ENCODE measurements around the gene DLG2. TPM values are rescaled to one million over a fixed set of nuclear protein-coding genes. Genes with fewer than 3 reads are reported as not detected.
A peak's percentile ranks its signal among the peaks of the same experiment; 100 is the strongest.

The DLG2 gene
- polyA plus RNA-seq, 5 donors, result 5.1 to 13.2 (median 8.4) TPM

DNA sequence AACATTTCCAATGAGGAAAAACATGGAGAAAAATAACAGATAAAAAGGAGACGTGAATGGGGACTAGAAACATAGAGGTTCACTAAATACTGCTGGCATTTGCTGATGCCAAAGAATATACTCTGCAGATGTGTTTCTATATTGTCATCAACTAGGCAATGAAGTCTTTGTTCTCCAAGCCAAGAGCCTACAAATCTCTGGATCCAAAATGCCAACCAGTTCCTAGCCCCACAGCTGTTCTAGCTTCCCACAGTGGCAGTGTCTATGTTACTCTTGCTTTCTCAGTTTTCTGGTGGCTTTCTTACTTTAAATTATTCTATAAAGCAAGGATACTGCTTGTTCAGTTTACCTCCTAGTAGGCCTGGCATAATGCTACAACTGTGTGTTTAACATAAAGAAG is 1363.1 kb downstream of the DLG2 start:
- no peak for DNase-seq

DNA sequence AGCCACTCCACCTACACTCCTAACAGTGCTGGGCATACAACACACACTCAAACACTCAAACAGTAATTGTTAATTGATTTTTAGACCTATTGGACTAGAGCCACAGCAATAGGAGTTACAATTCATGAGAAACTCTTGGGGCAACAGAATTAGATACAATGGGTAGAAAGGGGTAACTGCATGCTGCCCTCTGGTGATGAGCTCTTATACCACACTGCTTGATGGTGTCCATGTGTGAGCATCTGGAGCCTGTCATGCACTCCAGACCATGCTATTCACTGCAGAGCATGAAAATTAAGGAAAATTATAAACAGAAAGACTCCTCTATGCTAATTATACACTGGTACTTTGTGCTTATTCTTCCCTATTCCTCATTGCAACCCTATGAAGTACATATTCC is 1365.4 kb downstream of the DLG2 start:
- DNase-seq, result no peak

DNA sequence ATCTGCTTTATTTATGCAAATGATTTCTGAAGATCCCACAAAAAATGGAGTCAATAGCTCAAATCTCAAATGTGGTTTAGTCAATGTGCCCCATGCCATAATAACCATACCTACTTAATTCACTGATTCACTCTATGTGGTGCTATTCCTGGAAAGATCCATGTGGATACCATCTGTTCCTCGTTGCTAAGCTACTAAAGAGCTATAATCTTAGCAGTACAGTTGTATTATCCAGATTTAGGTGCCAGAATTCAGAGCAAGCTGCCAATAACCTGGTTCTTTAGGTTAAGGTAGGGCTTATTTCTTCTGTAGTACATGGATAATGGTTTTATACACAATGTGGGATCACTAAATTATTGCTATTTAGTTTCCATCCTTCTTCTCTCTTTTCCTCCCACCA is 1366.3 kb downstream of the DLG2 start:
- no peak for DNase-seq

DNA sequence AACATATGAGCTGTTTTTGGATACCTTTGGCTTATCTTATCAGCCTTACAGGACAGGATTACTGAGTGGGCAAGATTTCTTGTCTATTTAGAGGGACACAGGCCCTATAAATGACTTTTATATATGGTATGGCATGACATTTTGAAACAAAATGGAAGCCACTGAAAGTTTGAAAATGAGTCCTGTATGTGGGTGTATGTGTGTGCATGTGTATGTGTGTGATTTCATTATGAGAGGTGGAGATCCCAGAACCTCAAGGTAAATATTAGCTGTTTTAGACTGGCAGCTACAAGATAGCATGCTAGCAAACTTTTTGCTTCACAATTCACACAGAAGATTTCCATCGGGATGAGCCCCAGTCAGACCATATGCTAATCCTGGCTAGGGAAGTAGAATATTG is 1370.5 kb downstream of the DLG2 start:
- DNase-seq, result no peak

DNA sequence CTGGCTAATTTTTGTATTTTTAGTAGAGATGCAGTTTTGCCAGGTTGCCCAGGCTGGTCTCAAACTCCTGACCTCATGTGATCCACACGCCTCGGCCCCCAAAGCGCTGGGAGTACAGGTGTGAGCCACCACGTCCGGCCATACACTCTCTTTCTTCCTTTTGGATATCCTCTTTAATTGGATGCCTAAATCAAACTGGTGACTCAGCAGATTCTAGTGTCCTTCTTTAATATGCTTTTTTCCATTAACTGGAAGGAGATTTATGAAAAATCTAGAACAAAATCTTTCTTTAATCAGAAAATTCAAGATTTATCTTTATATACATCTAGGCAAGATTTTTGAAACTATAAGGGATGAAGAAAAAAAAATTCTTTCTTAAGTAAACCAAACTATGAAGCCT is 1371.7 kb downstream of the DLG2 start:
- no peak for DNase-seq

DNA sequence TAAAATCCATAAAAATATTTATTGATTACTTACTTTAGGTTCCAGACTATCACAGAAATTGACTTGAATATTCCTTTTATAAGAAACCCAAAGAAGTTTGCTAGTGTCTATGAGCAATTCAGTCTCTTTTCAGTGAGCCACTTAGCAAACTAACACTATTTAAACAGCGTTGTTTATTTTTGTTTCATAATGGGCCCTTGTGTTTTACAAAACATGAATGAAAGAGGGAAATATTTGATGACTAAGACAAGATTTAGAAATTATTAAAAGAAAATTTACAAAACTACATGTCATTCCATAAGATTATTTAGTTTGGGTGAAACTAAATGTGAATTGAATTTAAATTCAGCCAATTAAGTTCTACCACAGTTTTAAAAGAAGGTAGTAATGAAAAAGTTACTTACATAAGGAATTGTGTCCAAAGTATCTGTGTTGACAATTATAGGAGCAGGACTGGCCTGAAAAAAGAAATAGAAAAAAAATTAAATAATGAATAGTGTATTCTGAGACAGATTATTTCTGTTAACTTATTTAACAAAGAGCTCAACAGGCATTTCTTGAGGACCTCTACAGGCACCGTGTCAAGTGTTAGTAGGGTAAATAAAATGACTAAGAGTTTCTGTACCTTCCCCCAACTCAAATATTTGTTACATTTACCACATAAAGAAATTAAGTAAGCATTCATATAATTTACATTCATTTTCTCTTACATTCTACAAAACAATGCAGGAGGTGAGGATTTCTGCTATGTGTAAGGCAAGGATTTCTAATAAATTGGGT is 1376.1 kb downstream of the DLG2 start:
- peak in 1 of 2 donors; percentile 18 for DNase-seq

DNA sequence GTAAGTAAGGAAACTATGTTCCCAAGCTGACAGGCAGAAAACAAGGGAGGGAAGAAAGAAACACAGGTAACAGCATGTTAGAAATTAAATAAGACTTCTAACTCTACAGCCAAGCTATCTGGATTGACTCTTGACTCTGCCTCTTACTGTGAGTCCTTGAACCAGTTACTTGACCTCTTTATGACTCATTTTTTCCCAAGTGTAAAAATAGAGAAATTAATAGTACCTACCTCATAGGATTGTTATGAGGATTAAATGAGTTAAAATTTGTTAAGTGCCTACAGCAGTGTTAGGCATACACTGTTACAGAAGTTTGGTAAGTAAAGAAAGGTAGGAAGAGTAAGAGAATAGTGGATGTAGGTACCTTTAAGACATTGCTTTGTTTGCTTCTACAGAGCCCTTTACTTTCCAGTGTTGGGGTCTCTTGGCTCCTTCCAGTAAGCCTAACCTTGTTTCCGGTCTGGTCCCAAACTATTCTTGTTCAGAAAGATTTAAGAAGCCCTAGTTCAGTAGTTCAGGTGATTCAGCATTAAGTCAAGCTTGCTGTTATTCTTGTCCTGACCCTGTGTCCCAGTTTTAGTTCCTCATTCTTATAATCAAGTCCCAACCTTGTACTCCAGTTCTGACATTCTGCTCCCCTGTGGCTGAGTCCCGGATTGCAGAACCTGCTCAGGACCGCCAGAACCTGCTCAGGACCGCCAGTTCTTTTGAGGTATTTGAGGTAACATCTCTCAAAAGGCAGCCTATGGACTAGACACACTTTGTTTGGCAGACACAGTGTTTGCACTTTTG is 1377.6 kb downstream of the DLG2 start:
- no peak for DNase-seq

DNA sequence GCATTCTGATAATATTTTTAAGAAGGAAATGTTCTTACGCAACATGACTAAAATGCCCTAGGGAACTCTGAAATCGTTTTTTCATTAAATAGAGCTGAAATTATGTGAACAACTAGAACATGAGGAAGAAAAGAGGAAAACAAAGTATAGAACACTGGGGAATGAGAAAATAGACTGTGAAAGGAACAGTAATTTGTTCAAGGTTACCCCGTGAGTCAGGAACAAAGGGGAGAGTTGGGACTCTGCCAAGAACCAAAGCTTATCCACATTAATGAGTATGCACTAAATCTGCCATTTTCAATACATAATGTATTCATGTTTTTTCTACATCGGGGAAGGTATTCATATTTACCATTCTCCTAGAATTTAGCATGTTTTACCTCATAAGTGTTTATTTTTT is 1379.2 kb downstream of the DLG2 start:
- DNase-seq, result no peak

DNA sequence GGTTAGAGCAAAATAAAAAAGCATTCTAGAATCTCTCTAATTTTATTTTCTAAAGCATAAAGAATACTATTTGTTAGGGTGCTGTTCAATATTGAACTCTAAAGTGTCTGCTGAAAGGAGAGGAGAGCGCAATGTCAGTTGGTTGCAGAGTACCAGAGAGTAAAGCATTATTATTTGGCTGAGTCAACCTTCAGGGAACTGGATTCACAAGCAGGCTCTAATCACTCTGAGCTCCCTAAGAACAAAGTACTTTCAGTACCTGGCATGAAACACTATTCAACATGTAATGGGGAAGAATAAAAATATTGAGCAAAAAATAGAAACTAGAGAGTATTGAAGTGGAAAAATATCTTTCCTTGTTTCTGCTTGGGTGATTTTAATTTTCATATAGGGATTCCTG is 1380.0 kb downstream of the DLG2 start:
- DNase-seq, result no peak

DNA sequence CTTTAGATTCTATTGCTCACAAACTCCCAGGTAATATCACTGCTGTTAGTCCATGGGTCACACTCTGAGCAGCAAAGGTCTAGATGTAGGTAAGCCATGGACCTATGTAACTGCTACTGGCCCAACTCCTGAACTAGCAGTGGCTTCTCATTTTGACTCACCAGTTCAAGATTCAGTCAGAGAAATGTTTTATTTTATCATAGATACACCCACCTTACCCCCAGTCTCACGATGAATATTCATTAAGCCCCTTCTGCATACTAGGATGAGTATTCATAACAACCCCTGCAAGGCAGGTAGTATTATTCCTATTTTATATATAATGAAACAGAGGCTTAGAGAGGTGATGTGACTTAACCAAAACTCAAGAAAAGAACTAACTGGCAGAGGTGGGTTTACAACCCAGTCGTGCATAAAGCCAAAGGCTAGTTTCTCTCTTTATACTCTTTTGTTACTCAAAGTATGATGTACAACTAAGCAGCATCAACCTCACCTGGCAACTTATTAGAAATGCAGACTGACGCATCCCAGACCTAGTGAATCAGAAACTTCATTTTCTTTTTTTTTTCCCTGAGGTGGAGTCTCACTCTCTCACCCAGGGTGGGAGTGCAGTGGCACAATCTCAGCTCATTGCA is 1383.4 kb downstream of the DLG2 start:
- no peak for DNase-seq

DNA sequence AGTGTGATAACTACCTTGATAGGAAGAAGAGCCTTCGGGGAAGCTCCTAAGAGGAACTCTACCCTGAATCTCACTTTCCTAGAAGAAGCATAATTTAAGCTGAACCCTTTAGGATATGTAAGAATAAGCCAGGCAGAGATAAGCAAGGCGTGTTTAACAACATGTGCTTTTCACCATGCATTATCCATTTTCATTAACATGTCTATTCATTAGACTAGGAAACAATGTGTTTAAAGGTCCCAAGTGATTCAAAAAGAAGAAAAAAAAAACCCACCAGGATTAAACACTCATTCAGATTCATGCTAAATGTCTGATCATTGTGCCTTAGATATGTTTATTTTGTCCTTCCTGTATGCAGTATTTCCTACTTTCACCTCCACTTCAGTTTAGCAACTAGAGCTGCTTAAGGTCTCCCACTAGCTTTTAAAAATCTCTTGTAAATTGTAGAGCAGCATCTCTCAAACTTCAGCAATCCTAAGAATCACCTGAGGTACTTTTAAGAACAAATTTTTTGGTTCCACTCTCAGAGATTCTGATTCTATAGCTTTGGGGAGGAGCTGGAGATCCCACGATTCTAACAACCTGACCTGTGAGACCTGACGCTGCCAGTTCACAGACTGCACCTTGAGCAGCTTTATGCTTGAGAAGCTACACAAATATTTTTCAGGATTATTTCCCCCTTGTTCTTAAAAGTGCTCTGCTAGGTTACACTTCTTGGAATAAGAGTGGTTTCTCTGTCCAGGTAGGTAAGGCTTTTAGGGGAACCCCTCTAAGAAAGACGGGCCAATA is 1385.6 kb downstream of the DLG2 start:
- DNase-seq, result no peak

DNA sequence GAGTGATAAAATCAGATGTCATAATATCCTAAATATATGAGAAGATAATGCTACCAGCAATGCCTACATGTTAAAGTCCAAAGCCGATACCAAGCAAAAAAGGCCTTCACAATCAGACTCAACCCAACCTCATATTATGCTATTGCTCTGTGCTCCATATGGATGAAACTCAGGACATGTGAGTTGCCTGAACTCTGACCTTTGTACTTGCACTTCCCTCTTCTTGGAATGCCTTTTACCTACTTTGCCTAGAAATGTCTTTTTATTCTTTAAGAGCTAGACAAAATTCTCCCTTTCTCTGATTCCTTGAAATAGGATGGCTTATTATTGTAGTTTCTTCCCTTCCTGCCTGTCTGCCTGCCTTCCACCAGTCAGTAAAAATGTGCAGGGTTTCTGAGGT is 1386.3 kb downstream of the DLG2 start:
- no peak for DNase-seq

DNA sequence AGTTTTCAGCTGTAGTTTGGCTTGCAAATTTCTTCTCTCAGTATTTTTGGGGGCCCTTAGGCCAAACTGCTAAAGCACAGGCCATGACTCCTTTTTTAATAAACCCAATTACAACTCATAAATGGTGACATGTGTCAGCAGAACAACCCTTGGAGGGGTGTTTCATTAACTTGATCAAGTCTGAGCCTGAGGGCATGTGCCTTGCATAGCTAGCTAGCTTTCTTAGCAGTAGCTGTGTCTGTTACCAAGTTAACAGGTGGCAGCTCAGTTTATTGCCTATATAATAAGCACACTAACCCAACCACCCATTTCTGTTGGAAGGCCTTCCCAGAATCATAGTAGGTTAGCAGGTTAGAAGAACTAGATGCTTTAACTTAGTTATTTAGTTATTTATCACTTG is 1390.7 kb downstream of the DLG2 start:
- no peak for DNase-seq

DNA sequence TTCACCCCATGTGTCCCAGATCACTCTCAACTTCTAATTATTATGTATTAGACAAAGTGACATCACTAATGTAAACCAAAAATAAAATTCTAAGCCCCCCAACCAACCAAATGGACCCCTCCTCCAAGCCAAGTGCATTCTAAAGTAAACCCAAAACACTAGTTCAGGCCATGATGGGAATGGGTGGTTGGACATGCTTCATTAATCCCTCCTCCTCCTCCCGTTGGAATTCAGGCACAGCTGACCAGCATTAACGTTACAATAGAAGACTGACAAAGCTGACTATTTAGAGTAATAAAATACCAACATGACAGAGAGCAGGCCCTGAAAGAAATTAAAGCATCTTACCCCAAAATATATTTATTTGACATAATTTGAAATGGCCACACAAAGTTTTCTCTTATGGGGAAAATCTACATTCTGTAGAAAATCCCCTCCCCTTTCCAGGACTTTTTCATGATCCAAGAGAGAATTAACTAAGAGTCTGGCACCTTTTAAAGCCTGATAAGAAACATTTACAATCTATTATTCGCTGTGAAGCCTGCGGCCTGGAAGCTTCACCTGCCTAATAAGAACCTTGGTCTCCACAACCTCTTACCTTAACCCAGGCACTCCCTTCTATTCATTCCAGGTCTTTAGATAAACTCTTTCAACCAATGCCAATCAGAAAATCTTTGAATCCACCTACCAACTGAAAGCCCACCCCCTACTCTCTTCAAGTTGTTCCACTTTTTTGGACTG is 1392.5 kb downstream of the DLG2 start:
- DNase-seq, result no peak

DNA sequence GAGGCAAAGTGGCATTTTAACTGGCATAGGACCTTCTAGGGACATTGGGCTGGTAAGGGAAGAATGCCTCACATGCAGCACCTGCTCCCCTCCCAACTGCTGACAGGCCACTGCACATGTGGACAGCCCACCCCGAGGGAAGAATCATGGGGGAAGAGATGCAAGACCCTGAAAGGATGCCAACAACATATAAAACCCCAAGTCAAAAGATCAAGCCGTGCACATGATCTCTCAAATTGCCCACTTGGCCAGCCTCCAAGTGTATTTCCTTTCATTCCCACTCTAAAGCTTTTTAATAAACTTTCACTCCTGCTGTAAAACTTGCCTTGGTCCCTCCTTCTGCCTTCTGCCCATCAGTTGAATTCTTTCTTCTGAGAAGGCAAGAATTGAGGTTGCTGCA is 1393.1 kb downstream of the DLG2 start:
- no peak for DNase-seq

DNA sequence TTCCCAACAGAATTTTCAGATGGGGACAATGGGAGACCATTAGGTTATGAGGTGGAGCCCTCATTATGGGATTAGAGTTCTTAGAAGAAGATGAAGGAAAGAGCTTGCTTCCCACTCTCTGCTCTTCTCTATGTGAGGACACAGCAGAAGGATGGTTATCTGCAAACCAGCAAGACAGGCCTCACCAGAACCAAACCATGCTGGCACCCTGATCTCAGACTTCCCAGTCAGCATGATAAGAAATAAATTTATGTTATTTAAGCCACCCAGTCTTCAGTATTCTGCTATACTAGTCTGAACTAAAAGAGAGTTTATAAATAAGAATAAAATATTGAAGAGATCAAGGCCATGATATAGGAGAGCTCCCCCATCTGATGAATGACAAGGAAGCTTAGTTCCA is 1394.6 kb downstream of the DLG2 start:
- DNase-seq, result no peak

DNA sequence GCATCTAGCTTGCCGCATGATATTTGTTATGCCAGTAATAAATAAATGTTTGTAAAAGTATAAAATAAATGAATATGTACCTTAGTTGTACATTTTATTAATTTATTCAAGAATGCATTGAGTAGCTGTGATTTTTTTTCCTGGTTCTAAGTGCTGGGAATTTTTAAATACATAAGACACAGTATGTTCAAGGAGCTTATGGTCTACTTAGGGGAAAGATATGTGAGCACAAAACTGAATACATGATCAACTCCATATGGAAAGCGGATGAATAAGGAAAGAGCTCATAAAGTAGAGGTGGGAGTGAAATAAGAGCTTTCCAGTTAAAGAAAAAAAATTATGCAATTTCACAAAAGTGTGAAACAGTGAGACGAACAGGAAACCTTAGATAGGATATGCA is 1396.7 kb downstream of the DLG2 start:
- DNase-seq, result no peak

DNA sequence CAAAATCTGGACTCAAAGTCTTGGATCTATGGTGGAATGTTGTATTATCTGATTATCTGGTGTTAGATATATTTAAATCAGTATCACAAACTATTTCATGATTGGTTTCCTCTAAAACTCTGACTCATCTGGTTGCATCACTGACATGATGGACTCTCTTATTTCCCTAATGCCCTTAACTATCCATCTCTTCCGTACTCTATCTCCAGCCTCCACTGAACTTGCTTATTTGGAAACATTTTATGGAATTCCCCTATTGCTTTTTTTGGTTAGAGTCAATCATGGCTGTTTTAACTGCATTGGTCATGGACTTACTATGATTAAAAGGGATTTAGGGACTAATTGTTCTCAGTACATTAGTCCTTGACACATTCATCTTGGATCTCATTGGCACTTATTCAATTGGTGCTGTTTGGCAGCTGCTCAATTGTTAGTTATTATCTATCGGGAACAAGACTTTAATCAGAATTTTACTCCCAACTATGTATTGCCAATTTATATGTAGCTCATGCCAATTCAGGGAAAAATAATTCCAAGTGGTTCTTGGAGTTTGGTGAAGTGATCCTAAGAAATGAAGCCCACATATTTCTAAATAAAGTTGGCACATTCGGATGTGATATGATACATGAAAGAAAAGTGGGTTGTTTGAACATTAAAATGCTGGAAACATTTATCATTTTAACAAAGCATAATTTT is 1399.0 kb downstream of the DLG2 start:
- DNase-seq, result no peak

DNA sequence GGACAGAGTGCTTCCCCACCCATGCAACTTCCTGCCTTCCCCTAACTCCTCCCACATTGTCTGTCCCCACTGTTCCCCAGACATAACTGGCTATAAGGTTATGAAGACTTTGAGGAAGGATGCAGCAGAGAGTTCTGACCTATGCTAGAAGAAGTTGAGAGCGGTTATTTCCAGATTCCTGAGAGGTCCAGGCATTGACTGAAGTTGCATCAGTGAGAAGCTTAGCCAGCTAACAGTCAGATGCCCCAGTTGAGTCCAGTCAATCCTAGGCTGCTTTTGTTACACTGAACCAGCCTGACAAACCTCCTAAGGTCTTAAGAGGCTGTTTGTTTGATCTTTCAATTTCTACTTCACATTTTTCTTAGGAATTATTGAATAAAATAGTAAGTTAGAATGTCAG is 1403.1 kb downstream of the DLG2 start:
- DNase-seq, result no peak

DNA sequence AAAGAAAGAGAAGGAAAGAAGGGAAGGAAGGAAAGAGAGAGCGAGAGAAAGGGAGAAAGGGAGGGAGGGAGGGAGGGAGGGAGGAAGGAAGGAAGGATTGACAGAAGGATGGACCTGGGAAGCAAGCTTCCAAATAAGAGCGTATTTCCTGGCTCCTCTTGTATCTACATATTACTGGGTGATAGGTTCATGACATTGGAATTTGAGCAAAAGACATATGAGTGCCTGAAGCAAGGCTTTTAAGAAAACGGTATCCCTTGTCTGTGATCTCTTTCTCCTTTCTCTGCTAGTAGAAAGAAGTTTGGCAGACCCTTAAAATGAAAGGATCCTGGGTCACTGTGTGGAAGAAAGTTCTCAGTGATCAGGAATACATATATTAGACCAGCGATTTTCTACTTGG is 1408.8 kb downstream of the DLG2 start:
- DNase-seq, result no peak

DNA sequence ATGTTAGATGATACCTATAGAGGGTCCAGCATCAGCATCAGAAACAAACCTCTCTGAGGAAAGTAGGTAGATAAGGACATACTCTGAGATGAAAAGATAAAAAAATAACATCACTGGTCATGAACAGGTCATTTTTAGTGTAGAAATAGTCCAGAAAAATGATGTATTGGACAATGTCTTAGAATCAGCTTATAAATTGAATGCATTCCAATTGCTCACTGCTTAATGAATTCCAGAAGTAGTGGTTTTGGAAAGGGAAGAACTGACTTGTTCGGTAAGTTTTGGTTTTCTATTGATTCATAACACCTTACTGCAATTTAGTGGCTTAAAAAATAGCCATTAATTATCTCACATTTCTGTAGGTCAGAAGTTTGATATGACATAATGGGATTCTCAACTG is 1411.5 kb downstream of the DLG2 start:
- DNase-seq, result no peak
